Psoas muscle (tissue), 8 donors: ENCODE data around the gene SPON1. TPM values are rescaled to one million over a fixed set of nuclear protein-coding genes. Genes with fewer than 3 reads are reported as not detected.

Experiments used
- ATAC-seq, 4 donors: fragments of 200-7000 bp; cut with Tn5 transposase; one replicate each; pipeline ENCODE4 v1.9.1; 2020; ENCODE audit warnings: moderate library complexity in 3 of 4, mild to moderate bottlenecking in 2 of 4
- DNase-seq, 2 donors: peaks; one replicate each; pipeline ENCODE4 v3.0.0-alpha.2; 2020
- H3K27ac ChIP-seq: fragments of 200-600 bp; one replicate; pipeline ENCODE4 v1.8.0; 2022
- H3K27me3 ChIP-seq, 3 donors: fragments of 200-600 bp in 1 of 3; one replicate each; pipeline versions ENCODE4 v1.6.1 to v1.8.0; 2013 to 2022; ENCODE audit warnings: low read length in 2 of 3, mild to moderate bottlenecking in 2 of 3, moderate library complexity in 1 of 3; ENCODE audit not compliant: insufficient read depth in 3 of 3
- H3K36me3 ChIP-seq, 2 donors: fragments of 200-600 bp in 1 of 2; one replicate each; pipeline versions ENCODE4 v1.6.1 to v1.8.0; 2013 to 2022; ENCODE audit warnings: low read depth in 1 of 2, mild to moderate bottlenecking in 1 of 2, moderate library complexity in 1 of 2; ENCODE audit not compliant: insufficient read depth in 1 of 2
- H3K4me1 ChIP-seq: fragments of 200-600 bp; one replicate; pipeline ENCODE4 v1.8.0; 2022
- H3K4me3 ChIP-seq: fragments of 200-600 bp; one replicate; pipeline ENCODE4 v1.8.0; 2022; ENCODE audit warnings: mild to moderate bottlenecking
- H3K9me3 ChIP-seq: fragments of 200-600 bp; one replicate; pipeline ENCODE4 v1.8.0; 2022
- WGBS, 3 donors: extraction: QIAGEN DNeasy Blood & Tissue Kit; methylation state at CpG; one replicate each; pipeline versions ENCODE4 v1.1.6 to v1.1.7; 2013; 5-methylcytosine and 5-hydroxymethylcytosine counted together
- intact Hi-C, 2 donors: fragments of 100-400 bp; cut with DNase I; formaldehyde crosslinking; loops; one replicate each; pipeline versions ENCODE4 v1.11.0 to v1.14.2; 2022
- polyA plus RNA-seq, 3 donors: library from polyadenylated mRNA; stranded (reverse); fragments of 200-250 nt; gene quantifications; one replicate each; pipeline ENCODE4 v1.2.3, GENCODE V29; 2013
- total RNA-seq, 4 donors: library from RNA; stranded (reverse); fragmentation: NEBNext Ultra II Directional in 2 of 4; extraction: Animal tissue kit (Norgen Biotek cat#: 25700) in 2 of 4; gene quantifications; one replicate each; pipeline versions ENCODE4 v1.2.1 to v1.2.4, GENCODE V29; 2021 to 2023
- TF ChIP-seq, protein P1 (sequence below): fragments of 200-600 bp; IDR thresholded peaks from one replicate; pipeline ENCODE4 v1.8.0; 2022; ENCODE audit warnings: antibody characterized with exemption
- donor health status: healthy with polysubstance abuse.
- donor health status: DM: no; HTN: no; CAD: no; lungs with moderate emphysema.
- donor health status: Bipolar disorder and iron deficiency.
- donor health status: healthy.
- donor health status: DM: yes; HTN: yes; CAD: no.
- donor health status: DM: no; HTN: no; CAD: no.
- donor health status: DM: no; HTN: no; CAD: no.
- donor health status: DM: yes; HTN: yes; CAD: no.

Gene SPON1
- total and polyA plus RNA-seq, 7 donors, result 0.24 to 1.6 (median 1.2) TPM

DNA sequence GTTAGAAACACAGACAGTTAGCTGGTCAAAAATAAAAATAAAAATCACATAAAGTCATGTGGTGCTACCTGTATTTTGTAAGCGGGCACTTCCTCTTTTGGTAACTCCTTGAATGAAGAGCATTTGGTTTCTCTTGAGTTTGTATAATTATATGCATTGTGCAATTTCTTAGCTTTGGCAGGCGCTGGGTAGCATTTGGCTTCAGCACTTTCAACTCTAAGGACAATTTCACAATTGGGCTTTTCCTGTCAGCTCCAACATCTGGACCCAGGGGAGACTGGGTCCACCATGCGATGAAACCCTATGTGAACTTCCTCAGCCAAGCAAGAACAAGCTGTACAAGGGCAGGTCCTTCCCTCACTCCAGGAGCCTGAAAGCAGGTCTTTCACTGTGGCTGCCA, 227.4 kb downstream of the SPON1 start:
- no peaks in the 10 kb centered on the region for H3K36me3 ChIP-seq
- WGBS, 3 donors, result 21 to 59% (median 29%) methylated on average over 3 of the region's 3 CpGs
- ATAC-seq, result peak in 3 of 4 donors; percentile 63 to 78 (median 74)
- no peaks in the 10 kb centered on the region for H3K4me1 ChIP-seq
- no peaks in the 10 kb centered on the region for H3K9me3 ChIP-seq
- H3K4me3 ChIP-seq, result no peak overlapping the region
- H3K27ac ChIP-seq, result no peak overlapping the region
- TF ChIP-seq, protein P1, sequence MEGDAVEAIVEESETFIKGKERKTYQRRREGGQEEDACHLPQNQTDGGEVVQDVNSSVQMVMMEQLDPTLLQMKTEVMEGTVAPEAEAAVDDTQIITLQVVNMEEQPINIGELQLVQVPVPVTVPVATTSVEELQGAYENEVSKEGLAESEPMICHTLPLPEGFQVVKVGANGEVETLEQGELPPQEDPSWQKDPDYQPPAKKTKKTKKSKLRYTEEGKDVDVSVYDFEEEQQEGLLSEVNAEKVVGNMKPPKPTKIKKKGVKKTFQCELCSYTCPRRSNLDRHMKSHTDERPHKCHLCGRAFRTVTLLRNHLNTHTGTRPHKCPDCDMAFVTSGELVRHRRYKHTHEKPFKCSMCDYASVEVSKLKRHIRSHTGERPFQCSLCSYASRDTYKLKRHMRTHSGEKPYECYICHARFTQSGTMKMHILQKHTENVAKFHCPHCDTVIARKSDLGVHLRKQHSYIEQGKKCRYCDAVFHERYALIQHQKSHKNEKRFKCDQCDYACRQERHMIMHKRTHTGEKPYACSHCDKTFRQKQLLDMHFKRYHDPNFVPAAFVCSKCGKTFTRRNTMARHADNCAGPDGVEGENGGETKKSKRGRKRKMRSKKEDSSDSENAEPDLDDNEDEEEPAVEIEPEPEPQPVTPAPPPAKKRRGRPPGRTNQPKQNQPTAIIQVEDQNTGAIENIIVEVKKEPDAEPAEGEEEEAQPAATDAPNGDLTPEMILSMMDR, result no peak
- peaks cover 0 to 4% (median 0%) of the 10 kb centered on the region in 3 donors for H3K27me3 ChIP-seq
- intact Hi-C loops, result no loop called here
- peak; percentile 52 to 69 for DNase-seq

DNA sequence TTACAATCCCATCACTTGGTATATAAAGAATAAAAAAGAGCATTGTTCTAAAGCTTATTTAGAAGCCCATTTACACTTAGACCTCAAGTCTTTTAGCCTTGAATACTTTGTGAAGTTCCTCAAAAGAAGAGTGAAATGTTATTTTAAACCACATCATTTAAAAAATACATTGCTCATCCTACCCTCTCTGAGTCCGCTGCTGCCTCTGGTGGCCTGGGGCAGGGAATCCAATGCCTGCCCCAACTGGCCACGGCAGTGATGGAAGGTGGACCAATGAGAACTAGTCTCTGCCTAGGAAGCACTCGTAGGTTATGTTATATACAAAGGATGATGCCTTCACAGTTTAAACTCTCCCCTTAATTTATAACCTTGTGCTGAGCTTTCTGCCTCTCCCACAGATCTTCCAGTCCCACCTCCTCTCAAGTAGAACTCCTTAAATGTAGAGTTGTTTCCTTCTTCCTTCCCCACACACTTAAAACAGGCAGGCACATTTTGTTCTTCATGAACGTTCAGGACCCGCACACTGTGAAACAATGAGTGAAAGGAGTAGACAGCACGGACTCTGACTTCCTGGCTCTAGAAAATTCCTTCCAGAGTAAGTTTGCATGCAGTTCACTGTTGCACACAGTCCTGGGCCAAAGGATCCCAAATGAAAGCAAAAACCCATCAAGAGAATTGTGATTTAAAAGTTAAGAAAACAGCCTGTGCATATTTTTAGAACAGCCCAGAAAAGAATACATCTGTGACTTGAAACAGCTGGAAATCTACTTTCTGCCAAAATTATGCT, 228.7 kb downstream of the SPON1 start:
- H3K4me3 ChIP-seq, result no peak overlapping the region
- peaks cover 0 to 4% (median 0%) of the 10 kb centered on the region in 3 donors for H3K27me3 ChIP-seq
- WGBS, 3 donors, result 40 to 50% (median 46%) methylated on average over 6 of the region's 6 CpGs

DNA sequence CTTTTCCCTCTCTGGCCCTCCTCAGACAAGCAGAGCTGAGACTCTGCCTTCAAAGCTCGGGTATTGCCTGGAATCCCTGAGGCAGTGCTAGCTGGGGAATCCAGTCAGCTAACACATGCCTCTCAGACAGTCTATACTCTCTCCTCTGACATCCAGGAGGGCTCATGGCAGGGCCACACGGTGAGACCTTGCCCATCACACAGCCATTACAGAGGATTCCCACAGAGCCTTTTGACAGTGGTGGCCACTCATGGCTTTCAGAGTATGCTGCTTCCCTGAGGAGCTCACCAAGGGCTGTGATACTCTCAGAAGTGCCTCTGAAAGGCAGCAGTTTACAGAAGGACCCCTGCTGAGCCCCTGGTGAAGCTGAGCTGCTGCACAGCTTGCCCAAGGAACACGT, 231.1 kb downstream of the SPON1 start:
- no peak for ATAC-seq
- TF ChIP-seq, protein P1, result no peak
- WGBS, 3 donors, result 51 to 63% (median 59%) methylated on average over 3 of the region's 3 CpGs

More for the DNA sequence above, 228.7 kb downstream of the SPON1 start:
- H3K9me3 ChIP-seq, result no peaks in the 10 kb centered on the region
- no peaks in the 10 kb centered on the region for H3K36me3 ChIP-seq
- TF ChIP-seq, protein P1, result no peak
- no peak overlapping the region for H3K27ac ChIP-seq
- no peaks in the 10 kb centered on the region for H3K4me1 ChIP-seq
- ATAC-seq (peak in 2 of 4 donors; percentile 43 to 55), DNase-seq (no peak)
- intact Hi-C loops, result no loop called here

DNA sequence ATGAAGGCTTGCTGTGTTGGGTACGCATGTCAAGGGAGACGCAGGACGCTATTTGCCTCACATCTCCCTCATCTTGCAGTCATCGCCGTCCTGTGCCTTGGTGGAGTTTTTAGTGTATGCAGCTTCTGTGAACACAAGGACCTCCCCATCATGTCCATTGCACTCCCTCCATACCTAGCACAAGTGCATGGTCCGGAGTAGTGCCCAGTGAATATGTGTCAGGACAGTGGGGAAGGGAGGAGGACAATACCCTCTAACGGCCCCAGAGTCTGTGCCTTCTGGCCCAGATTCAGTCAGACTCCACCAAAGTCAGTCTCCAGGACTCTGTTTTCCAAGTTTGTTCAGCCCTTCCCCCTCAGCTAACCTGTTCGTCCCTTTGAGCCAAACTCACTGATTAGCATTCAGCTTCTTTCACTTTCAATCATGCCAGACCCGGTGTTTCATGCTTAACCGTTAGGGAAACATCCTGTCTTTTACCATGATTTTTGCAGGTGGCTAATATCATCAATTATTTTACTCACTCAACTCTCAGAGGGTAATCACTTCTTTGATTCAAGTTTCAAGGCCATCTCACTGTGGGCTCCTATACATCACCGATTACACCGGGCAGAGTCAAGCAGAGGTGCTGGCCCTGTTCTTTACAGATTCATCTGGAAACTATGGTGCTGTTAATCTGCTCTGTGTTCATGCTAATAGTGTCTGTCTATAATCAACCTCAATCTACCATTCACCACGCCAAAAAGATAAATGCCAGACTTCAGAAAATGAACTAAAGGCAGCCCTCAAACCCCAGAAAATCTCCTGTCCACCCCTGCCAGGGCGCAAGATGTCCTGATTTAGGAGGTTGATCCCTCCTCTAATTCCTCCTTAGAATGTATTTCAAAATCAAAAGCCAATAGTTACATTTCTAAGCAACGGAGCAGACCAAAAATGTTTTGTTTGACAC, 240.0 kb downstream of the SPON1 start:
- H3K4me1 ChIP-seq, result no peaks in the 10 kb centered on the region
- 71 to 74% (median 73%) methylated on average over 15 of the region's 15 CpGs for WGBS, 3 donors
- ATAC-seq (no peak), DNase-seq (no peak)
- no peak overlapping the region for H3K4me3 ChIP-seq
- TF ChIP-seq, protein P1, result no peak
- H3K27me3 ChIP-seq, result peaks cover 0 to 2% (median 0%) of the 10 kb centered on the region in 3 donors
- H3K36me3 ChIP-seq, result no peaks in the 10 kb centered on the region
- H3K27ac ChIP-seq, result no peak overlapping the region
- intact Hi-C loops, result no loop called here
- no peaks in the 10 kb centered on the region for H3K9me3 ChIP-seq

More for the DNA sequence above, 231.1 kb downstream of the SPON1 start:
- no peak for DNase-seq
- peaks cover 0 to 4% (median 2%) of the 10 kb centered on the region in 3 donors for H3K27me3 ChIP-seq
- no peak overlapping the region for H3K4me3 ChIP-seq
- H3K9me3 ChIP-seq, result no peaks in the 10 kb centered on the region
- H3K27ac ChIP-seq, result no peak overlapping the region
- no peaks in the 10 kb centered on the region for H3K36me3 ChIP-seq
- no peaks in the 10 kb centered on the region for H3K4me1 ChIP-seq
- intact Hi-C loops, result no loop called here
